ENCODE measurements around the gene POPDC3.

The POPDC3 gene

DNA sequence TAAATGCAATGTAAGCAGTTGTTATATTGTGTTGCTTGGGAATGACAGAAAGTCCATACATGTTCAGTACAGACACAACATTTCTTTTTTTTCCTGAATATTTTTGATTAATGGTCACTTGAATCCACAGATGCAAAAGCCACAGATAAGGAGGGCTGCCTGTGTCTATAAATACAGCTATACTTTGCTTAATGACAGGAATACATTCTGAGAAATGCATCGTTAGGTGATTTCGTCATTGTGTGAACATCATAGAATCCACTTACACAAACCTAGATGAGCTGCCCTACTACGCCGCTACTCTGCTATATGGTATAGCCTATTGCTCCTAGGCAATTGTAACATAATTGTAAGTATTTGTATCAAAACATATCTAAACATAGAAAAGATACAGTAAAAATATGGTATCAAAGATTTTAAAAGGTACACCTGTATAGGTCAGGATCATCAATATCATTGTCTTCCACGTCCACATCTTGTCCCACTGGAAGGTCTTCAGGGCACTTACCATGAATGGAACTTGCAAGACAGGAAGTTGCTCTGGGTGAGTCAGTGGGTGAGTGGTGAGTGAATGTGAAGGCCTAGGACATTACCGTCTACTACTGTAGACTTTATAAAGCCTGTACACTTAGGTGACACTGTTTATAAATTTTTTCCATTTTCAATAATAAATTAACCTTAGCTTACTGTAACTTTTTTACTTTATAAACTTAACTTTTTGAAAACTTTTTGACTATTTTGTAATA, 27.9 kb upstream of the POPDC3 start:
- Mint-ChIP-seq H3K36me3 (no peaks in the 10 kb centered on the region), H3K27ac (no peak overlapping the region), H3K9me3 (no peaks in the 10 kb centered on the region), H3K27me3 (peaks cover 4% of the 10 kb centered on the region), H3K4me1 (no peaks in the 10 kb centered on the region), H3K4me3 (no peak overlapping the region)

DNA sequence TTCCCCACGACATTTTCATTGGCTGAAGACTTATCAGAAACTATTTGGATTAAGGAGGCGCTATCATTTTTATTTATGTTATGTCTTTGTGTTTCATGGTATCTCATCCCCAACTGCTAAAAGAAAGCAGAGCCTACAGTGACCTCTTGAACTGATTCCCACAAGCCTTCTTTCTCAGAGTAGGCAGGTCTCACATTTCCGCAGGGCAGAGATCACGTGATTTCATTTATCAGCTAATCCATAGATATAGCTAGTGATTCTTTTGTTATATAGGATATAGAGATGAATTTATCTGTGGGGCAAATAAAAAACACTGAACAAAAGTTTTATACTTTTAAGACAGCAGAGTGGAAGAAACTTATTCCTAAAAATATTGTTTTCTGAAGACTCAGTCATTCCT, 25.0 kb upstream of the POPDC3 start:
- no peaks in the 10 kb centered on the region for H3K4me1 Mint-ChIP-seq
- no peaks in the 10 kb centered on the region for H3K36me3 Mint-ChIP-seq
- H3K27ac Mint-ChIP-seq = no peak overlapping the region
- H3K27me3 Mint-ChIP-seq = peaks cover 7% of the 10 kb centered on the region
- no peak overlapping the region for H3K4me3 Mint-ChIP-seq
- H3K9me3 Mint-ChIP-seq = no peaks in the 10 kb centered on the region

DNA sequence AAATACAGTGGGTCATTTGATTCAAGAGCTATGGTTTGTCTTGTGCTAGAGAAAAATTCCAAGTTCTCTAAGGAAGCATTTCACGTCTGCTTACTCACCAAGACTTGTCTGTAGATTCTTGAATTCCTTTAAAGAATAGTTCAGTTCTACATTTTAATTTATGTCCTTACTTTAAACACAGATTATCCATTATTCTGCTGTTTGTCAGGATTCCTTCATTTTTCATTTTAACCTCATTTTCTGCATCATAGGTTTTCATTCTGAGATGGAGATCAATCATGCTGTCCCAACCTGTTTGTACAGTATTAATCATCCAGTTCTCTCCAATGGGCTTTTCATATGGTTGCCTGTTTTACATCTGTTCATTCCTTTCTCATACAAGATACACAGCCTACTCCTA, 24.5 kb upstream of the POPDC3 start:
- peaks cover 7% of the 10 kb centered on the region for H3K27me3 Mint-ChIP-seq
- H3K4me3 Mint-ChIP-seq = no peak overlapping the region
- H3K36me3 Mint-ChIP-seq = no peaks in the 10 kb centered on the region
- H3K27ac Mint-ChIP-seq = no peak overlapping the region
- no peaks in the 10 kb centered on the region for H3K4me1 Mint-ChIP-seq
- H3K9me3 Mint-ChIP-seq = no peaks in the 10 kb centered on the region

DNA sequence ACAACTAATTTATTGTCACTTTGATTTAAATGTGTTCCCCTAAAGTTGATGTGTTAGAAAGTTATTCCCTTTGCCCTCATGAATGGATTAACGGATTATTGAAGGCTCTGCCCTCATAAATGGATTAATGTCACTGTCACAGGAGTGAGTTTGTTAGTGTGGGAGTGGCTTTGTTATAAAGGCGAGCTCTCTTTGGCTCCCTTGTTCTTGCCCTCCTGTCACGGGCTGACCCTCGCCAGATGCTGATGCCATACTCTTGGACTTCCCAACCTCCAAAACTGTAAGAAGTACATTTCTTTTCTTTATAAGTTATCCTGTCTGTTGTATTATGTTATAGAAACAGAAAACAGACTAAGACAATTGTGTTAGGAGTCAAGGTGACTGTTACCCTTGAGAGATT, 22.7 kb upstream of the POPDC3 start:
- no peaks in the 10 kb centered on the region for H3K36me3 Mint-ChIP-seq
- H3K27ac Mint-ChIP-seq = no peak overlapping the region
- H3K4me3 Mint-ChIP-seq = no peak overlapping the region
- H3K27me3 Mint-ChIP-seq = peaks cover 6% of the 10 kb centered on the region
- H3K9me3 Mint-ChIP-seq = no peaks in the 10 kb centered on the region
- no peaks in the 10 kb centered on the region for H3K4me1 Mint-ChIP-seq

DNA sequence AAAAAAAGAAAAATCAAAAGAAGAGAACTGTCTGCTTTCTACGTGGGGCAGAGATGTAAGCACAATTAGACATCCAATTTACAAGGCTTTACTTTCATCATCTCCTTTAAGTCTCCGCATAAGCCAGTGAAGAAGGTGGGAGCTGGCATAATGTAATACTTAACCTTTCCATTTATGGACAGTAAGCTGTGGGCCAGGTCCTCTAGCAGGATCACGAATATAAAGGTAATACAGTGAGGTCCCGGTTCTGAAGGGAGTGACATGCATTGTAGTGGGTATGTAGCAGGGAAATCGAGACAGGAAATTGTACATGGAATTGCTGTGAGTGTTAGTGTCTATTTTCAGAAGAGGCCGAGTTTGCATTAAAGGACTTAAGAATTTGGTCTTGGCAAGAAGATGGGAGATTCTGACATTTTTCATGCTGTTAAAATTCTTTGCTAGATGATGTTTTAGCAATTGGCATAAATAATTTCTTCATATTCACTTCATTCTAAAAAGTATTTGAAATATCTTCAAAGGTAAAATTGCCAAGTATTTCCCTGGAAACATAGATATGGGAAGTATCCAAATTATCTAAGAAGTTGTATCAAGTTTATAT, 20.4 kb upstream of the POPDC3 start:
- no peak overlapping the region for H3K27ac Mint-ChIP-seq
- H3K36me3 Mint-ChIP-seq = no peaks in the 10 kb centered on the region
- peaks cover 12% of the 10 kb centered on the region for H3K27me3 Mint-ChIP-seq
- H3K4me3 Mint-ChIP-seq = no peak overlapping the region
- H3K9me3 Mint-ChIP-seq = no peaks in the 10 kb centered on the region
- no peaks in the 10 kb centered on the region for H3K4me1 Mint-ChIP-seq

DNA sequence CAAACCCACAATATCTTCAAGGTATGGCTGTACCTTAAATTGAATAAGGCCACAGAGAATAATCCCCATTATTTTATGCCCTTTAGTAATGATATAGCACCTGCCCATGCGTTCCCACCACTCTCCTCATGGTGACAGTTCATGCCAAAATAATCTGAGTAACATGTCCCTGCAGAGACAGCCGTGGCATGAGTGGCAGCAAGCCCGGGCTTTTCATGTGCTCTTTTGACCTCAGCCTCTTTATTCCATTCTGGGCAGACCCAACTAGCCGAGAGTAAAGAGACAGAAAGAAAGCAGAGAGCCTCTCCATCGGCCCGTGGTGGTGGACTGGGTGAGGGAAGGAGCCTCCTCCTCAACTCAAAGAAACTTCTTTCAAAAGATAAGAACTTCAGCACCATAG, 19.9 kb upstream of the POPDC3 start:
- no peaks in the 10 kb centered on the region for H3K9me3 Mint-ChIP-seq
- no peak overlapping the region for H3K27ac Mint-ChIP-seq
- peaks cover 15% of the 10 kb centered on the region for H3K27me3 Mint-ChIP-seq
- H3K4me1 Mint-ChIP-seq = no peaks in the 10 kb centered on the region
- H3K4me3 Mint-ChIP-seq = no peak overlapping the region
- no peaks in the 10 kb centered on the region for H3K36me3 Mint-ChIP-seq

DNA sequence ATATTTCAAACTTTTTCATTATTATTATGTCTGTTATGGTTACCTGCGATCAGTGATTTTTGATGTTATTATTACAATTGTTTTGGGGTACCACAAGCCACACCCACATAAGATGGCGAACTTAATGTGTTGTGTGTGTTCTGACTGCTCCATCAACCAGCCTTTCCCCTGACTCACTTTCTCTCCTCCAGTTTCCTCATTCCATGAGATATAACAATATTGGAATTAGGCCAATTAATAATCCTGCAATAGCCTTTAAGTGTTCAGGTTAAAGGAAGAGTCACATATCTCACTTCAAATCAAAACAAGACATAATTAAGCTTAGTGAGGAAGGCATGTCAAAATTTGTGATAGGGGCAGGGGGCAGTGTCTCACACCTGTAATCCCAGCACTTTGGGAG, 16.3 kb upstream of the POPDC3 start:
- H3K27me3 Mint-ChIP-seq = peaks cover 21% of the 10 kb centered on the region
- H3K27ac Mint-ChIP-seq = no peak overlapping the region
- H3K36me3 Mint-ChIP-seq = no peaks in the 10 kb centered on the region
- no peak overlapping the region for H3K4me3 Mint-ChIP-seq
- H3K4me1 Mint-ChIP-seq = no peaks in the 10 kb centered on the region
- no peaks in the 10 kb centered on the region for H3K9me3 Mint-ChIP-seq

DNA sequence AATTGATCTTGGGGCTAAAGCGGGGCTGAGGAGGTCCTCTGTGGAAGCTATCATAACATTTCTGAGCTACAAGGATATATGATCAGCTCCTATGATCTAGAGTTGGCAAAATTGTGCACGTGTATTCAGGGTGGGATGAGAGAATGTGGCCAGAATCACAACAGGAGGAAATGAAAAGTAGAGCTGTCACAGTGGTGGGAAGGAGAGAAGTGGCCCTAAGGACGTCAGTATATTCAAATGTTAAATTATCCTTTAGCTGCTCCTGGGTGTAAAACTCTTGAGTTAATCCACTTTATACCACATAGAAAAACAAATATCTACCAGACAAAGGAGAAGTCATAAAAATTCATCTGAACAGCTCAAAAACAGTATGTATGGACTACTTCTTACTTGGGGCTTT, 14.8 kb upstream of the POPDC3 start:
- Mint-ChIP-seq H3K27ac (no peak overlapping the region), H3K4me3 (no peak overlapping the region), H3K9me3 (no peaks in the 10 kb centered on the region), H3K27me3 (peaks cover 21% of the 10 kb centered on the region), H3K36me3 (no peaks in the 10 kb centered on the region), H3K4me1 (no peaks in the 10 kb centered on the region)

DNA sequence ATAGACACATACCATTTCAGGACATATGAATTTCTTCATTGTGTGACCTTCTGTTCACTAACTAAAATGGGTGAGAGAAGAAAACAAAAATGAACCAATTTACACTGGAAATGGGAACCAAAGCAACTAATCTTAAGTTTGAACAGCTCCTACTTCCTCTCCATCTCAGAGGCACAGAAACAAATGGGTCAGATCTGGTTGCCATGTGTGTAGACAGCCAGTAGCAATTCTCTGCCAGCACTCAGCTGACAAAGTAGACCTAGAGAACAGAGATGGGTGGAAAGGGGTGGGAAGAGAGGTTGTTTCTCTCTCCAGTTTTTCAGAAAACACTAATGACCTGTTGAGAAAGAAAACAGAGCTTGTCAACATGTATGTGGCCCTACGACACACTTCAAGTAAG, 14.3 kb upstream of the POPDC3 start:
- H3K9me3 Mint-ChIP-seq = no peaks in the 10 kb centered on the region
- H3K27ac Mint-ChIP-seq = no peak overlapping the region
- no peaks in the 10 kb centered on the region for H3K36me3 Mint-ChIP-seq
- H3K4me1 Mint-ChIP-seq = no peaks in the 10 kb centered on the region
- H3K27me3 Mint-ChIP-seq = peaks cover 23% of the 10 kb centered on the region
- no peak overlapping the region for H3K4me3 Mint-ChIP-seq

DNA sequence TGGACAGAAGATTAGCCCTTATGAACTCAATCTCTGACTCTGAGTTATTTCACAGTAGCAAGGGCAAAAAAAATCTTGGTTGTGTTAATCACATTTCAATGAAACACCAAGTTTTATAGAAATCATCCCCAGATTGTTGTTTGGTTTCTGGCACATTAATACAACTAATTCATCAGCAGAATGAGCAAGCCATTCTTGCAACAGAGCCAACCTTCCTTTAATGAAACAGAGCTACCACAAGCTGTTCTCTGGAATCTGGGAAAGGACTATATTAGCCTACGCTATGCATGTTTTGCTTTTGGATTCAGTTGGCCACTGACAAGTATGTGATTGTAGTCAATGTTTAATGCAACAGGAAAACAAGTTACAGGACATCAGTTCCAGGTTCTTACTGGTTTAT, 13.8 kb upstream of the POPDC3 start:
- H3K4me1 Mint-ChIP-seq = no peaks in the 10 kb centered on the region
- no peak overlapping the region for H3K27ac Mint-ChIP-seq
- peaks cover 23% of the 10 kb centered on the region for H3K27me3 Mint-ChIP-seq
- H3K9me3 Mint-ChIP-seq = no peaks in the 10 kb centered on the region
- no peaks in the 10 kb centered on the region for H3K36me3 Mint-ChIP-seq
- H3K4me3 Mint-ChIP-seq = no peak overlapping the region

DNA sequence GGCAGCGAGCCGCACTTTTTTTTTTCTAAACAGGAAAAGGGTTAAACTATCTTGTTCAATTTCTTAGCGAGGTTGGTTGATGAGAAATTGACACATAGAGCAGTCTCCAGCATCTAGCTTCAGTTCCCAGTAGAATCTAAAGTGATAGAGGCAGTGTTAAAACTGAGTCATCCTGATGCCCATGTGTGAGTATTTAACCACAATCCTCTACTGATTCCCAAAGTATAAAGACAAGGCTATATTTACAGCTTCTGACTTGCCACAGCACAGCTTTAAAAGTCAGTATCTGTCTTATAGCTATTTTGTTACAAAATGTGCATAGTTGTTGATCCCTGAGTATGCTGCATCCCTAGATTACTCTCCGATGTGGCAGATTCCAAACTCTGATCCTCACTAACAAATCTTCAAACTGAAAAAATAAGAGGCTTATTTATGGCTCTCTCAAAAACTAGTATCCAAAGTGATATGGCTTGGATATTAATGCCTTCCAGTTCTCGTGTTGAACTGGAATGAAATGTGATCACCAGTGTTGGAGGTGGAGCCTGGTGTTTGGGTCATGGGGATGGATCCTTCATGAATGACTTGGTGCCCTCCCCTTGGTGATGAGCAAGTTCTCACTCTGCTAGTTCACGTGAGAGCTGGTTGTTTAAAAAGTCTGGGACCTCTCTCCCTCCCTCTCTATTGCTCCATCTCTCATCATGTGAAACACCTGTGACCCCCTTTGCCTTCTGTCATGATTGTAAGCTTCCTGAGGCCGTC, 13.1 kb upstream of the POPDC3 start:
- no peak overlapping the region for H3K27ac Mint-ChIP-seq

DNA sequence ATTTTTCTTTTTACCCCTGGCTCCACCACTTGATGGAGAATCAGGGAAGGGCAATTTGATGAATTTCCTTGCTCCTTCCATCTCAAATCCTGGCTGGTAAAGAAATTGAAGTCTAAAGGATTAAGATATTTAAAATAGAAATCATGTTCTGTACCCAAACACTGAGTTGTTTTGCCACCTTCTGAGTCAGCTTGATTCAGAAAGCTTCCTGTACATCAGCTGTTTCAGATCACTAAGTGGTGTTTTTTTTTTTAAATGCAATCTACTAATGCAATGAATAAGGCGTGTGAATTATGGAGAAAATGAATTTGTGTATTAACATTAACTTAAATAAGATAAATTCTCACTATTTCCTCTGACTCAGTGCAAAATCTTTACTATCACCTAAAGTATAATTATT, 11.5 kb upstream of the POPDC3 start:
- H3K27me3 Mint-ChIP-seq = peaks cover 22% of the 10 kb centered on the region
- H3K9me3 Mint-ChIP-seq = no peaks in the 10 kb centered on the region
- no peak overlapping the region for H3K4me3 Mint-ChIP-seq
- H3K27ac Mint-ChIP-seq = no peak overlapping the region
- no peaks in the 10 kb centered on the region for H3K36me3 Mint-ChIP-seq
- no peaks in the 10 kb centered on the region for H3K4me1 Mint-ChIP-seq

More for the DNA sequence above, 13.1 kb upstream of the POPDC3 start:
- no peak overlapping the region for H3K4me3 Mint-ChIP-seq
- H3K36me3 Mint-ChIP-seq = no peaks in the 10 kb centered on the region
- peaks cover 21% of the 10 kb centered on the region for H3K27me3 Mint-ChIP-seq
- H3K9me3 Mint-ChIP-seq = no peaks in the 10 kb centered on the region
- H3K4me1 Mint-ChIP-seq = no peaks in the 10 kb centered on the region

DNA sequence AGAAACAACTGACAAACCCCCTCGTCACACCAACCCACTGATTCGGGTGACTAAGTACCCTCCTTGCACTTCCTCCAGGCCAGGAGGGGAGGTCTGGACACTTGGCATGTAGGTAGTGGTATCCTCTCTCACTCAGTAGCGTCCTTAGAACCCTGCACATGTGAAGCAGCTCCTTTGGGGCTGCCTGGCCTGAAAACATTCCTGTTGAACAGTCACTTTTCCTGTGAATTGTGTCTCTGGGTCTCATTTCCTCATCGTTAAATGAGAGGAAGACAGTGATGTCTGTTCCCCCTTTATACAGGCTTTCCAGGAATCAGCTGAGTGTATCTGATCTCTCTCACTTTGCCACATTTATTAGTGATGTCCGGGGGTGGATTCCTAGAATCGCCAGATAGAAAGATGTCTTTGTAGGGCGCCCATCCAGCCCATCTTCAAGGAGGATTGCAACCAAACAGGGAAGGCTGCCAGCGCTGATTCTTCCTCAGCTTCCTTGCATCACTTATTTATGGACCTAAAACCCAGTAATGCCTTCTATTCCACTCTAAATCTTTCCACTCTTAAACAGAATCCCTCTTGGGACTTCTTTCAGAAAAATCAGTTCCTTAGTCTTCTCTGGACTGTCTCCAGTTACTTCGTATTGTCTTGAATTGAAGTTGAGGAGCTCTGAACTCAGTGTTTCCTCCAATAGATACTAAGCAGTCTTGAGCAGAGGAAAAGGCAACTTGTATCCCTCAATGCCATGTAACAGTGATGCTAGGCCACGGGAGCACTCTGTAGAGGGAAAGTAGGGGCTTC, 9.4 kb upstream of the POPDC3 start:
- no peak overlapping the region for H3K27ac Mint-ChIP-seq
- no peaks in the 10 kb centered on the region for H3K36me3 Mint-ChIP-seq
- peaks cover 16% of the 10 kb centered on the region for H3K27me3 Mint-ChIP-seq
- no peaks in the 10 kb centered on the region for H3K4me1 Mint-ChIP-seq
- H3K4me3 Mint-ChIP-seq = no peak overlapping the region
- H3K9me3 Mint-ChIP-seq = no peaks in the 10 kb centered on the region

DNA sequence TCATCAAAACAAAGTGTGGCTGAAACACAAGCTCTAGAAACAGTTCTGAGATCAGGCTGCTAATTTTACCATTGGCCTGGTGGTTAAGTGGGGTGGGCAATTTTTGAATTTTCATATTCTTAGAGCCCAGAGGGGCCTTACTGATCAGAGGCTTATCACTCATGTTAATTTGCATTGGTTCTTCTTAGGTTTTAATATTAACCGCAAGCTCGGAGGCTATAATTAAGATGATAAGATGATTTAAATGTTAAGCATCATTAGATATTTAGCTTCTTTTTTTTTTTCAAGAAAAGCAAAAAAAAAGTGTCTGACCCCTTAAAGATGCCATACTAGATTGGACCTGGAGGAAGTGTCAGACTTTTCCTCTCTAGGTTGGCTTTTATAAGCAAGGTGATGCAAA, 8.4 kb upstream of the POPDC3 start:
- Mint-ChIP-seq H3K9me3 (no peaks in the 10 kb centered on the region), H3K27ac (no peak overlapping the region), H3K4me1 (no peaks in the 10 kb centered on the region), H3K4me3 (no peak overlapping the region), H3K27me3 (peaks cover 18% of the 10 kb centered on the region), H3K36me3 (no peaks in the 10 kb centered on the region)

DNA sequence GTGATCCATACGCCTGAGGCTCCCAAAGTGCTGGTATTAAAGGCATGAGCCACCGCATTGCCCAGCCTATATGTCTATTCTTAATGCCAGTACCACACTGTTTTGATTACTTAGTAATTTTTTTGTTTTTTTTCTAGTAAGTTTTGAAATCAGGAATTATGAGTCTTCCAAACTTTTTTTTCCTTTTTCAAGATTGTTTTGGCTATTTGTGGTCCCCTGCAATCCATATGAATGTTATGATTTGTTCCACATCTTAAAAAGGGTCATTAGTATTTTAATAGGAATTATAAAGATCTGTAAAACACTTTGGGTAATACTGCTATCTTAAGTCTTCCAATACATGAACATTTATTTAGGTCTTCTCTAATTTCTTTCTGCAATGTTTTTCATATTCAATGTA, 6.8 kb upstream of the POPDC3 start:
- peaks cover 26% of the 10 kb centered on the region for H3K27me3 Mint-ChIP-seq
- no peak overlapping the region for H3K27ac Mint-ChIP-seq
- no peaks in the 10 kb centered on the region for H3K36me3 Mint-ChIP-seq
- no peaks in the 10 kb centered on the region for H3K9me3 Mint-ChIP-seq
- no peak overlapping the region for H3K4me3 Mint-ChIP-seq
- H3K4me1 Mint-ChIP-seq = no peaks in the 10 kb centered on the region

DNA sequence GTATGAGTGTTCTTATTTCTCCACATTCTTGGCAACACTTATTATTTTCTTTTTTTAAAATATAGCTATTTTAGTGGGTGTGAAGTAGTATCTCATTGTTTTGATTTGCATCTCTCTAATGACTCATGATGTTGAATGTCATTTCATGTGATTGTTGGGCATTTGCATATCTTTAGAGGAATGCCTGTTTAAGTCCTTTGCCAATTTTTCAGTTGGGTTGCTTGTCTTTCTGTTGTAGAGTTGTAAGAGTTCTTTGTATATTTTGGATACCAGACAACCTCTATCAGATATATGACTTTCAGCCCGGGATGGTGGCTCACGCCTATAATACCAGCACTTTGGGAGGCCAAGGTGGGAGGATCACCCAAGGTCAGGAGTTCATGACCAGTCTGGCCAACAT, 5.1 kb upstream of the POPDC3 start:
- peaks cover 7% of the 10 kb centered on the region for H3K4me1 Mint-ChIP-seq
- no peaks in the 10 kb centered on the region for H3K9me3 Mint-ChIP-seq
- H3K27me3 Mint-ChIP-seq = peaks cover 34% of the 10 kb centered on the region
- H3K27ac Mint-ChIP-seq = no peak overlapping the region
- H3K4me3 Mint-ChIP-seq = no peak overlapping the region
- H3K36me3 Mint-ChIP-seq = no peaks in the 10 kb centered on the region
